HCT116 (cell line): ENCODE results near the gene ACTL7B. TPM values are rescaled to one million over a fixed set of nuclear protein-coding genes. Genes with fewer than 3 reads are reported as not detected.

Experiments used
- ATAC-seq: fragments of 200-7000 bp; cut with Tn5 transposase; 2 replicates; pipeline ENCODE4 v1.9.1; 2020; ENCODE audit warnings: mild to moderate bottlenecking, moderate library complexity
- BruUV-seq: library from RNA; stranded (reverse); fragments of 400-500 nt; replicated peaks from 2 replicates; lab custom pipeline; 2021; lab: Mats Ljungman, UMichigan
- CTCF ChIA-PET: fragments of 300-600 bp; sonication (Branson Sonifier 250); formaldehyde crosslinking; loops from one replicate; lab custom pipeline; 2021; ENCODE audit warnings: antibody characterized with exemption; lab: Charles Lee
- POLR2A ChIA-PET: fragments of 300-600, 350-600 bp; sonication (Branson Sonifier 250); formaldehyde crosslinking; loops from one replicate; lab custom pipeline; 2021; ENCODE audit warnings: antibody characterized with exemption; lab: Charles Lee
- RAD21 ChIA-PET, 2 experiments: fragments of 300-600 bp; sonication (Branson Sonifier 250); formaldehyde crosslinking; loops; one replicate each; lab custom pipeline; 2023; ENCODE audit warnings: low total read pairs in 2 of 2; ENCODE audit not compliant: uncharacterized antibody in 2 of 2, unreplicated experiment in 2 of 2, low non-redundant PET in 1 of 2; lab: Charles Lee
- DNase-seq: peaks from one replicate; pipeline ENCODE4 v3.0.0-alpha.2; 2010; ENCODE audit warnings: low read depth, low spot score
- H2AFZ ChIP-seq: fragments of 200-600 bp; shearing (Covaris generic), sonication (generic); 2 replicates; pipeline ENCODE4 v1.6.1; 2017; ENCODE audit warnings: low read depth, mixed run types, mixed read lengths, antibody characterized with exemption, low read length; ENCODE audit not compliant: poor library complexity, severe bottlenecking
- H3K27ac ChIP-seq: 2 replicates; pipeline ENCODE4 v1.5.1; 2012; ENCODE audit warnings: low read depth, low read length
- H3K27me3 ChIP-seq: fragments of 200-600 bp; sonication (generic); 2 replicates; pipeline ENCODE4 v1.6.1; 2016; ENCODE audit warnings: mixed run types, low read length, mixed read lengths; ENCODE audit not compliant: insufficient read depth
- H3K36me3 ChIP-seq, 2 experiments: fragments of 200-500 bp in 1 of 2; fragments of 200-600 bp in 1 of 2; sonication (Bioruptor generic) in 1 of 2; sonication (generic) in 1 of 2; 2 replicates each; pipeline versions ENCODE4 v1.5.1 to v1.6.1; 2014 to 2016; ENCODE audit warnings: low read length in 2 of 2, inconsistent platforms in 1 of 2, mixed read lengths in 1 of 2, mixed run types in 1 of 2; ENCODE audit not compliant: insufficient read depth in 2 of 2, control insufficient read depth in 1 of 2
- H3K4me1 ChIP-seq, 2 experiments: fragments of 200-600 bp in 1 of 2; sonication (generic) in 1 of 2; 2 replicates each; pipeline versions ENCODE4 v1.5.1 to v1.6.1; 2012 to 2017; ENCODE audit warnings: low read length in 2 of 2, inconsistent platforms in 1 of 2, mild to moderate bottlenecking in 1 of 2, mixed read lengths in 1 of 2, mixed run types in 1 of 2, moderate library complexity in 1 of 2; ENCODE audit not compliant: insufficient read depth in 2 of 2, control insufficient read depth in 1 of 2
- H3K4me2 ChIP-seq: fragments of 200-600 bp; sonication (generic); 2 replicates; pipeline ENCODE4 v1.6.1; 2017; ENCODE audit warnings: mixed run types, low read length, mixed read lengths
- H3K4me3 ChIP-seq, 2 experiments: fragments of 200-600 bp in 1 of 2; sonication (generic) in 1 of 2; replicated peaks in 1 of 2; 2 replicates each; pipeline ENCODE4 v1.5.1; 2011 to 2016; ENCODE audit warnings: low read length in 2 of 2, control low read depth in 1 of 2, low read depth in 1 of 2, mild to moderate bottlenecking in 1 of 2, mixed read lengths in 1 of 2, mixed run types in 1 of 2
- H3K79me2 ChIP-seq: fragments of 200-600 bp; sonication (generic); 2 replicates; pipeline ENCODE4 v1.6.1; 2017; ENCODE audit warnings: mild to moderate bottlenecking, mixed run types, low read length, moderate library complexity, mixed read lengths; ENCODE audit not compliant: insufficient read depth
- H3K9ac ChIP-seq: fragments of 200-600 bp; sonication (generic); 2 replicates; pipeline ENCODE4 v1.6.1; 2016; ENCODE audit warnings: low read length, mixed read lengths
- H3K9me2 ChIP-seq: fragments of 200-600 bp; sonication (generic), shearing (Covaris generic); 2 replicates; pipeline ENCODE4 v1.6.1; 2017; ENCODE audit warnings: mixed run types, mild to moderate bottlenecking, moderate library complexity; ENCODE audit not compliant: insufficient read depth
- H3K9me3 ChIP-seq, 2 experiments: fragments of 200-500 bp in 1 of 2; fragments of 200-600 bp in 1 of 2; sonication (Bioruptor generic) in 1 of 2; sonication (generic) in 1 of 2; 2 replicates each; pipeline ENCODE4 v1.6.1; 2014 to 2017; ENCODE audit warnings: low read length in 2 of 2, mixed read lengths in 2 of 2, inconsistent platforms in 1 of 2, low read depth in 1 of 2, mild to moderate bottlenecking in 1 of 2, mixed run types in 1 of 2, moderate library complexity in 1 of 2; ENCODE audit not compliant: control insufficient read depth in 1 of 2, insufficient read depth in 1 of 2
- H4K20me1 ChIP-seq: fragments of 200-600 bp; sonication (generic), shearing (Covaris generic); 2 replicates; pipeline ENCODE4 v1.6.1; 2017; ENCODE audit warnings: mixed run types, mild to moderate bottlenecking, moderate library complexity; ENCODE audit not compliant: insufficient read depth
- CBX3 ChIP-seq: IDR thresholded peaks from 2 replicates; pipeline ENCODE4 v1.6.1; 2012; ENCODE audit warnings: low read depth
- EGR1 ChIP-seq: IDR thresholded peaks from 2 replicates; pipeline ENCODE4 v1.6.1; 2012; ENCODE audit warnings: low read depth
- ELF1 ChIP-seq: IDR thresholded peaks from 2 replicates; pipeline ENCODE4 v1.6.1; 2012; ENCODE audit warnings: low read depth, borderline replicate concordance
- EZH2phosphoT487 ChIP-seq: fragments of 200-600 bp; IDR thresholded peaks from 2 replicates; pipeline ENCODE4 v1.6.1; 2018; ENCODE audit warnings: antibody characterized with exemption, borderline replicate concordance
- FOSL1 ChIP-seq: IDR thresholded peaks from 2 replicates; pipeline ENCODE4 v1.6.1; 2012; ENCODE audit warnings: low read depth
- MAX ChIP-seq: IDR thresholded peaks from 2 replicates; pipeline ENCODE4 v1.6.1; 2012
- POLR2AphosphoS5 ChIP-seq: IDR thresholded peaks from 2 replicates; pipeline ENCODE4 v1.6.1; 2011; ENCODE audit warnings: mild to moderate bottlenecking, low read depth, low read length, moderate library complexity
- REST ChIP-seq: IDR thresholded peaks from 2 replicates; pipeline ENCODE4 v1.6.1; 2012; ENCODE audit warnings: low read depth
- SP1 ChIP-seq: IDR thresholded peaks from 2 replicates; pipeline ENCODE4 v1.6.1; 2012; ENCODE audit warnings: low read depth
- SRF ChIP-seq: IDR thresholded peaks from 2 replicates; pipeline ENCODE4 v1.6.1; 2012; ENCODE audit warnings: low read depth
- TCF7L2 ChIP-seq: IDR thresholded peaks from 2 replicates; pipeline ENCODE4 v1.7.0; 2011; ENCODE audit warnings: borderline replicate concordance, inconsistent platforms; ENCODE audit not compliant: insufficient read depth, insufficient read length; ENCODE audit errors: extremely low read depth
- ZBTB33 ChIP-seq: IDR thresholded peaks from 2 replicates; pipeline ENCODE4 v1.6.1; 2011; ENCODE audit warnings: mild to moderate bottlenecking, low read length, moderate library complexity; ENCODE audit not compliant: insufficient replicate concordance; ENCODE audit errors: extremely low read depth
- ZNF274 ChIP-seq: fragments of 200-500 bp; sonication (Bioruptor generic); IDR thresholded peaks from 2 replicates; pipeline ENCODE4 v1.6.1; 2014; ENCODE audit warnings: mild to moderate bottlenecking, low read depth, low read length, inconsistent platforms
- intact Hi-C: fragments of 100-400 bp; cut with micrococcal nuclease; formaldehyde crosslinking; loops from 2 replicates; pipeline ENCODE4 v1.10.0; 2022
- total RNA-seq: library from RNA; stranded (reverse); gene quantifications from one replicate; pipeline ENCODE4 v1.2.1, GENCODE V29; 2021; ENCODE audit not compliant: unreplicated experiment

Gene ACTL7B
- total RNA-seq, 1 experiment from 2014 or later, result not detected

GRCh38 chr9:108884701-108885100, 28.9 kb upstream of the ACTL7B start:
- intact Hi-C loops, result no loop called here
- RAD21 ChIA-PET, result no interaction called here
- Histone ChIP-seq H3K4me1 (peaks cover 9 to 10% of the 10 kb centered on the region in 2 experiments; a peak in 3 of 4 replicates), H3K27me3 (no peaks in the 10 kb centered on the region), H3K4me2 (no peak overlapping the region), H4K20me1 (no peaks in the 10 kb centered on the region), H3K36me3 (peaks cover 5 to 9% of the 10 kb centered on the region in 2 experiments; a peak in 2 of 4 replicates), H3K27ac (no peak overlapping the region), H3K9me3 (no peaks in the 10 kb centered on the region), H3K4me3 (no peak overlapping the region), H3K9me2 (no peaks in the 10 kb centered on the region), H3K9ac (no peak overlapping the region), H3K79me2 (no peaks in the 10 kb centered on the region), H2AFZ (no peak overlapping the region)
- no peak for TF ChIP-seq ELF1
- TF ChIP-seq EGR1, result no peak
- TF ChIP-seq TCF7L2, result no peak
- TF ChIP-seq EZH2phosphoT487, result no peak
- TF ChIP-seq SRF, result no peak
- TF ChIP-seq POLR2AphosphoS5, result no peak
- no peak for TF ChIP-seq ZBTB33
- TF ChIP-seq SP1, result no peak
- TF ChIP-seq ZNF274, result no peak
- no peak for TF ChIP-seq FOSL1
- TF ChIP-seq MAX, result no peak
- no peak for TF ChIP-seq REST
- TF ChIP-seq CBX3, result no peak
- no TSS peak for BruUV-seq
- ATAC-seq, result no peak
- no peak for DNase-seq
- POLR2A ChIA-PET, result no interaction called here
- CTCF ChIA-PET, result no interaction called here
